GM21447 (cell line): ENCODE data around the gene PLB1.
A peak's percentile ranks its signal among the peaks of the same experiment; 100 is the strongest.

Experiments
- ATAC-seq: cut with Tn5 transposase; IDR thresholded peaks from one replicate; pipeline ENCODE4 v1.9.1; 2021; ENCODE audit not compliant: unreplicated experiment

Gene PLB1

DNA sequence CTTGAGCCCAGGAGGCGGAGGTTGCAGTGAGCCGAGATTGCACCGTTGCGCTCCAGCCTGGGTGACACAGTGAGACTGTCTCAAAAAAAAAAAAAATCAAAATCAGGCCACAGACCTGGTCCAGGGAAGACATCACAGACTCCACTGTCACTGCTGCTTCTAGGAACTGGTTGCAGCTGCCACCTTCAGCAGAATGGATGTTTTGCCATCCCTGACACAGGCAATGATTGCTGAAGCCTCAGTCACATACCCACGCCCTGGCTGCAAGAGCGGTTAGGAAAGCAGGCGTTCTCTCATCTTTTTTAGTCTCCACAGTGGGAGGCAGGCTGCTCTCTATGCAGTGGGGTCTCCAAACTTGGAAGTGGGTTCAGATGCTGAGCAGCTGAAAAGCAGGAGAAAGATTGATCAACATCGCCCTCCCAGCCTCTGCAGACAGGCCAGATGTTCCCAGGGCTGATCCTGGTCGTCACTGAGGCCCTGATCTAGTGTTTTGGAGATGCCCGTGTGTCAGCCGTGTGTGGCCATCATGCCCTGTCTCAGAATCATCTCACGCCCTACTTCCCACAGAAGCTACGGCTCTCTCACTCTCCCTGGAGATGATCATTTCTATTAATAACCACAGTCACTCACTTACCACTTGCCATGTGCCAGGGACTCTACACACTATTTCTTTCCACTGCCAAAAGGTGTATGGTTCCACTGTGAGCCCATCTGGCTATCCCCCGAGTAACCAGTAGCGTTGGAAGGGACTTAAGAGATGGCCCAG lies 91.8 kb downstream of the PLB1 start:
- no peak for ATAC-seq

DNA sequence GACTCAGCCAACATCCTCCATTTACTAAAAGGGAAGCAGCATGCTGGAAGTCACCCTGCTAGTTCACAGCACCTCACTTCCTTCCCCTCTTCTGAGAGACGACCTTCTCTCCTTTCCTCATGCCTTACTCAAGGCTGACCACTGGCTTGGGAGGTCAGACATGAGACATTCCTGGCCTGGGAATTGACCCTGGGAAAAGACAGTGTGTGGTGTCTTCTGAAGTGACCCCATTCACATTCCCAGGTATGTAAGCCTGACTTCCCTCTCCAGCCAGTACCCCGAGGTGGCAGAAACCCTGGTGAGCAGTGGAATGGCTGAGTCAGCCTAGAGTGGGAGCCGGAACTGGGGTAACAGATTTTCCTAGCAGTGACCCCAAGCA lies 92.4 kb downstream of the PLB1 start:
- ATAC-seq = no peak

DNA sequence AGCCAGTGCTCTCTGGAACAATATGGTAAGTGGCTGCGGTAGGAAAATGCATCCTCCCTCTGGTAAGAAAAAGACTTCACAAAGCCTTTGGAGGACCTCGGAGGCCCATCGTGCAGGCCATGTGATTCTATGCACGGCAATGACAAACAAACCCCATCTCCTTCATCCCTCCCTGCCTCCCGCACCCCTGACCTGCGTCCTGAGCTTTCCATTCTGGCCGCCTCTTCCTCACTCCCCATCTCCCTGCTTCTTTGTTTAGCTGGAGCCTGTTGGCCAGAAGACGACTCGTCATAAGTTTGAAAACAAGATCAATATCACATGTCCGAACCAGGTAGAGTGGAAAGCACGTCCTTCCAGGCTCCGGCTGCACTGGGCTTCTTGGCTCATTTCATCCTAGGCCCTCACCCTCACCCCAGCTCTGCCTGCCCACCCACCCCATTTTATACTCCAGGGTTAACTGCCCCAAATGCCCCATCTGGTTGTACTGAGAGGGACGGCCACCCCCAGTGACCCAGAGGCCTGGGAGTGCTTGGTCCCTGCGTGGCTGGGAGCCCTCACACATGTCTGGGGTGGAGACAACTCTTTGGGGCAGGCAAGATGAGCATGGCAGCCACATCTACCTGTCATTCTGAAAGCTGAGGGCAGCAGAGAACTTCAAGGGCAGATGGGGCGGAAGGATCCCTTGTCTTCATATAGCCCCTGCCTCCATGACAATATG lies 94.0 kb downstream of the PLB1 start:
- no peak for ATAC-seq

DNA sequence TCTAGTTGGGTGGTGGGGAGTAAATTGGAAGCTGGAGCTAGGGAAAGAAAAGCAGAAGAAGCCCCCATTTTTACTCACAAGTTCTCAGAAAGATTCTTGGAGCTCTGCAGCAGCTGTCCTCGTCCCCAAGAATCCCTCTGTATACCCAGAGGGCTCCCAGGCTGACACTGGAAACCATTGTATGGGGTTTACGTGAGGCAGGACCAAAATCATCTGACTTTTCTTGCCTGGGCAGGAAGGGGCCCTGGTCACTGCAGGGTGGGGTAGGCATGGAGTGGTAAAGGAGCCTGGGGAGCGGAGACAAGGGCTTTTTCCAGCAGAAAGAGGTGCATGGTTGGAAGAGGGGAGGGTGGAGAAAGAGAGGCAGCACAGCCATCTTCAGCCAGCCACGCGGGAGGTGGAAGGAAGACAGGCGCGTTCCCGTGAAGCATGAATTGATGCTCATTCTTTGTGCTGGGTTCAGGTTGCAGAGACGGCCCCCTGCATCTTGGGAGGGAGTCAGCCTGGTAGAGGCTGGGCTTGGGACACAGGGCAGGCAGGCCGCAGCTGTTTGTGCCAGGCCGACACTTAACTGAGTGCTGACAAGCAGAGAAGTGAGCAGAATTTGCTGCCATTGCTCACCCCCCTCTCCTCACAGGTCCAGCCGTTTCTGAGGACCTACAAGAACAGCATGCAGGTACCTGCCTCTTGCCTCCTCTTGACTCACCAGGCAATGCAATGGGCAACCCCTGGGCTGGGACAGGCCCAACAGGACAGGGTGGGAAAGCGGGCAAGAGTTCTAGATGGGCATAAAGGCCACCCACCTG lies 94.8 kb downstream of the PLB1 start:
- no peak for ATAC-seq

DNA sequence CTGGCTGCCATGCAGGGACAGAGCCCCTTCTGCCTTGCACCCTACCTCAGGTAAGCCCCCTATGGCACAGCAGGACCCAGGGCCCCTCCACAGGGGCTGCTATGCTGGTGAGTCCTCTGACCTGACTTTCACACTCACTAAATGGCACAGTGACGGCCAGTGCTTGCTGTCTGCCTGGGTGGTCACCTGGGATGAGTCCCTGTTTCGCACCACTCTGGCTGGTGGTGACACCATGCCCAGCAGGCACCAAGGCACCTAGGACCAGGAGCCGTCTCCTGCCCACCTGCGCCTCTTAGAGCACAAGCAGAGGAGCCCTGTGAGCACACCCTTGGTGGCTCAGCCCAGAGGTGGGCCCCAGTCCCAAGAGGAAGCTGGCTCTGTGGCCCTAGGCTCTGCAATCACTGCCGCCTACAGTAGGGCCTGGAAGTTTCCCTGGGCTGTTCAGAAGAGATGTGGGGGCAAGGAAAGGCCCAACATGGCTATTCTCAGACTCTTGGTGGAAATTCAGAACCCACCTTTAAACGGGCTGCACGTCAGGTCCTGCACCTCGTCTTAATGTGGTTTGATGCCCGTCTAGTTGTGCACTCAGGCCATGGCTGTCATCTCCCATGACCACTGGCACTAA lies 96.0 kb downstream of the PLB1 start:
- no peak for ATAC-seq

GRCh38 chr2:28592481-28592880 lies 96.6 kb downstream of the PLB1 start:
- ATAC-seq = no peak

DNA sequence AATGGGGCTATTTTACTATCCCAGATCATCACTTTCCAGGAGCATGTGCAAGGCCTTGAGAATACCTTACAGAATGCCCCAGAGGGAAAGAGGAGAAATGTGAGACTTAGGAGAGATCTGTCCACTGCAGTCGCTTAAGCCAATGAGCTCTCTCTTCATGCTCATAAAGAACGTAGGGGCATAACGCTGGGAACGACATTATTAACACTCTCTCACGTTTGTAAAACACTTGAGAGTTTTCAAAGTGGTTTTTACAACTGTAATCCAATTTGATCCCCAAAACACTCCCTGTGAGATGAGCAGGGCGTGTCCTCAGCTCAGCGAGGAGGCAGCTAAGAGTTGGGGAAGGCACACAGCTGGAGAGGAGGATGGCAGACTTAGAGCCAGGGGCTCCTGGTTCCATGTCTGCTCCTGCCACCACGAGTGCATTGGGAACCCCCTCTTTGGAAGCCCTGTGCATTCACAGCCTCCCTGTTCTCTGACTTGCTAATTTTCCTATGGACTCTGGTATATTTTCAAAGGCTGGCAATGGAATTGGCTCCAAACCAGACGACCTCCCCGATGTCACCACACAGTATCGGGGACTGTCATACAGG lies 97.4 kb downstream of the PLB1 start:
- no peak for ATAC-seq

GRCh38 chr2:28594000-28594331 lies 98.1 kb downstream of the PLB1 start:
- ATAC-seq = no peak

DNA sequence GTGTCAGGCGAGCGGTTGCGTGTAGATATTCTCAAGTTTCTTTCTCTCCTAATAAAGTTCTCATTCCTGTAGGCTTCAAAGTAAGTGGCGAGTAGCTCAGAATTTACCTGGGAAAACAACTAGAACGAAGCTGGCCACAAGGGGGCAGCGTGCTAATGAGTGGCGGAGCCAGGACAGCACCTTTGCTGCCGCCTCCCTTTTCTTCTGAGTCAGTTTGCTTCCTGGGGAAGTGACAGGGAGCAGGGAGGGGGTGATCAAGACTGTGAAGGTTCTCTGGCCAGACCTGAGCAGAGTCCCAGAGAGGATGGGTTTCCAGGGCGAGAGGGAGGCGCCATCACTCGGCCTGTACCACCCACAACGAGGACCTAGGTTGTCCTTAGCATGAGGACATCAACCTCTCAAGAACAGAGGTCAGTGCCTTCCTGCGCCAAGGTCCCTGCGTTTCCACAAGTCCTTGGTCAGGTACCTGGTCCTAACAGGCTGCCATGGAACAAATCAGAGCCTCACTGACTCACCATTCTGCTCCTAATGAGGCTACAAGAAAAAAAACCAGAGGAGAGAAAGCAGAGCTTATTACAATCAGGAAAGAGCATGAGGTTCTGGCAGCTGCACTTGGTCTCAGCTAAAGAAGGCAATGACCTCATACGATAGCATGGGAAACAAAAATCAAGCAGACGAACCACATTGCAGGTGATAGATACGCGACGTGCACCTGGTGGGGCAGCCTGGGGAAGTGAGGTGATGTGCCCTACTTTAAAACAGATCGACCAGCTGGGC lies 98.7 kb downstream of the PLB1 start:
- ATAC-seq = peak; percentile 82

- ATAC-seq = no peak
Measured at GRCh38 chr2:28595323-28595722, 99.5 kb downstream of the PLB1 start.

- no peak for ATAC-seq
Measured at GRCh38 chr2:28598484-28598883, 102.6 kb downstream of the PLB1 start.

GRCh38 chr2:28600181-28600580 lies 104.3 kb downstream of the PLB1 start:
- ATAC-seq = no peak

- ATAC-seq = no peak
Measured at GRCh38 chr2:28601616-28602015, 105.8 kb downstream of the PLB1 start.

DNA sequence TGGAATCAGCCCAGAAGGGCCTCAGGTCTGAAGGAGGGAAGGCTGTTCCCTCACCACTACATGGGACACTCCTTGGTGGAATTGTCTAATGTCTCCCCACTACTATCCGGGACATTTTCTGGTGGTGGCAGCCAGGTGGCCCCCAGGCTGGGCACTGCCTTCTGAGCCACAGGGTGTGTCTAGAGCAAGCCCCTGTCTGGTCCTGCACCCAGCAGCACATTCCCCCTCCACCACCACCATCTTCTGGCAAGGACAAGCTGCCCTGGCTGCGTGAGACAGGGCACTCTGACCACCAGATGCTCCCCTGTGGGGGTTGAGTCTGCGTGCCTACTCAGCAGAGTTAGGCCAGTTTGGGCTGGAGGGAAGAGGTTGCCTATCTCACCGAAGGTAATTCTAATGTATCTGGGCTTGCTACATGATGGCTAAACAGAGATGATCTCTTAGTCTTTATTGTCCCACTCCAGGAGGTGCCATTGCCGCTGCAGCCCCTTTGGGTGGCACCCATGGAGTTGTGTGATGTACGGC lies 106.3 kb downstream of the PLB1 start:
- no peak for ATAC-seq

- no peak for ATAC-seq
Measured at GRCh38 chr2:28602751-28603639, 107.1 kb downstream of the PLB1 start.

DNA sequence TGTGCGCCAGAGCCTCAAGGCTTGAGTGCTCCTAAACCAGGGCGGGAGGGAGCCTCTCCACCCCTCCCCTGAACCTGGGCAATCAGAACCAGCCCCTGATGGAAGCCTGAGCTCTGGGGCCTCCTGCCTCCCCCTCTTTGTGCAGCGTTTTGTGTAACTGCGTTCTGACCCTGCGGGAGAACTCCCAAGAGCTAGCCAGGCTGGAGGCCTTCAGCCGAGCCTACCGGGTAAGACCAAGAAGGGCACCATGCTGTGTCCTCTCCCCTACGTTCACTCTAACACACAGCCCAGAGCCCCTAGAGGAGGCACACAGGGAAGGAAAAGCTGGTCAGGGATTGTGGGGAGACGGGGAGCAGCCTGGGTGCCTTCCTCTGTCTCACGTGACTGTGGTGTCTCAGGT lies 108.0 kb downstream of the PLB1 start:
- ATAC-seq = no peak

GRCh38 chr2:28604284-28604843 lies 108.5 kb downstream of the PLB1 start:
- ATAC-seq = no peak

GRCh38 chr2:28606986-28607441 lies 111.2 kb downstream of the PLB1 start:
- ATAC-seq = no peak
